NCI-H446 treated with DMSO at 0.1 percent for 48 hours (cell line): ENCODE measurements around the gene SLC43A2.
"Not testable (repeated sequence)": the region's sequence is repeated elsewhere in the genome, so short reads cannot be mapped to it uniquely, and the experiment has no call there.

ENCODE experiments used
- DNase-seq: peaks from one replicate; lab custom pipeline; 2025; lab: John Stamatoyannopoulos, UW

The SLC43A2 gene

GRCh38 chr17:1590029-1590746 is 38.4 kb downstream of the SLC43A2 start:
- DNase-seq, result no peak

- DNase-seq, result no peak
Observed at GRCh38 chr17:1588821-1589585, 39.6 kb downstream of the SLC43A2 start.

- no peak for DNase-seq
Observed at GRCh38 chr17:1584167-1584566, 44.5 kb downstream of the SLC43A2 start.

GRCh38 chr17:1583556-1583955 is 45.1 kb downstream of the SLC43A2 start:
- no peak for DNase-seq

GRCh38 chr17:1582374-1582773 is 46.3 kb downstream of the SLC43A2 start:
- DNase-seq, result no peak

GRCh38 chr17:1580979-1581676 is 47.5 kb downstream of the SLC43A2 start:
- DNase-seq, result no peak

GRCh38 chr17:1578029-1578428 is 50.6 kb downstream of the SLC43A2 start:
- no peak for DNase-seq

GRCh38 chr17:1577583-1578013 is 51.0 kb downstream of the SLC43A2 start:
- no peak for DNase-seq

GRCh38 chr17:1577182-1577581 is 51.5 kb downstream of the SLC43A2 start:
- DNase-seq, result no peak

- DNase-seq, result no peak
Observed at GRCh38 chr17:1576500-1576899, 52.1 kb downstream of the SLC43A2 start.

GRCh38 chr17:1574697-1575471 is 53.8 kb downstream of the SLC43A2 start:
- no peak for DNase-seq

- DNase-seq, result no peak
Observed at GRCh38 chr17:1573932-1574696, 54.5 kb downstream of the SLC43A2 start.

GRCh38 chr17:1572646-1573045 is 56.0 kb downstream of the SLC43A2 start:
- DNase-seq, result not testable (repeated sequence)

GRCh38 chr17:1571341-1571704 is 57.3 kb downstream of the SLC43A2 start:
- no peak for DNase-seq

- no peak for DNase-seq
Observed at GRCh38 chr17:1568950-1569810, 59.5 kb downstream of the SLC43A2 start.

- no peak for DNase-seq
Observed at GRCh38 chr17:1566505-1567199, 62.0 kb downstream of the SLC43A2 start.

- DNase-seq, result no peak
Observed at GRCh38 chr17:1565877-1566276, 62.8 kb downstream of the SLC43A2 start.

GRCh38 chr17:1563786-1564613 is 64.6 kb downstream of the SLC43A2 start:
- no peak for DNase-seq

GRCh38 chr17:1563471-1563785 is 65.2 kb downstream of the SLC43A2 start:
- DNase-seq, result not testable (repeated sequence)
